Measurements from ENCODE around the gene NREP. TPM values are rescaled to one million over a fixed set of nuclear protein-coding genes. Genes with fewer than 3 reads are reported as not detected.

Gene NREP
- total and polyA plus RNA-seq, 10 of the 15 experiments (the other 5 are each of a cell fraction or from before 2014, with no cell fraction given), result 20.6 to 117 (median 32.2) TPM

- no peaks in the 10 kb centered on the region for H3K79me2 ChIP-seq (ENCODE audit: control insufficient read depth, insufficient read depth, low read length)
- POLR2A ChIA-PET, result no interaction called here
- H3K4me1 ChIP-seq (ENCODE audit: control insufficient read depth, insufficient read depth, low read length), result no peaks in the 10 kb centered on the region
- no peak overlapping the region for H3K4me2 ChIP-seq (ENCODE audit: control insufficient read depth, insufficient read depth)
- H3K27me3 ChIP-seq (replicated peaks in 1 of 2; ENCODE audit: control insufficient read depth in 2 of 2, insufficient read depth in 2 of 2, low read length in 1 of 2), result no peaks in the 10 kb centered on the region
- H3K36me3 ChIP-seq (ENCODE audit: control insufficient read depth in 2 of 2, insufficient read depth in 2 of 2, low read length in 1 of 2), result no peaks in the 10 kb centered on the region
- in situ Hi-C loops (cut with MboI) (loop anchor here (5.0 kb wide), 1 partner anchor 470 kb away; no protein-coding TSS in a partner anchor), intact Hi-C loops (cut with micrococcal nuclease; ENCODE audit: unreplicated experiment) (no loop called here)
- 61% methylated on average over 6 of the region's 6 CpGs for WGBS (ENCODE audit: insufficient coverage, insufficient replicate concordance, low lambda C conversion rate, missing lambda C conversion rate)
- SMC1A ChIA-PET (ENCODE audit: uncharacterized antibody, unreplicated experiment), result interaction anchor here (0.9 to 1.7 kb wide), 2 partner anchors 8 to 278 kb away, joined by 3 to 4 read pairs; no protein-coding TSS in a partner anchor
- ATAC-seq (no peak), DNase-seq (ENCODE audit: low read depth, low spot score) (no peak), FAIRE-seq (no peak)
- no peaks in the 10 kb centered on the region for H3K9me3 ChIP-seq (replicated peaks; ENCODE audit: control insufficient read depth, insufficient read depth, low read length)
- no TSS peak for BruUV-seq (replicated peaks)
- RAD21 ChIA-PET (ENCODE audit: unreplicated experiment), result no interaction called here
- H4K20me1 ChIP-seq (ENCODE audit: control insufficient read depth, insufficient read depth), result no peaks in the 10 kb centered on the region
- H2AFZ ChIP-seq (ENCODE audit: control insufficient read depth, low read depth, low read length), result no peak overlapping the region
- TF ChIP-seq MXI1 (IDR thresholded peaks at IDR 0.05; ENCODE audit: low read depth, low read length), result no peak
- no peak for TF ChIP-seq NFYB (IDR thresholded peaks at IDR 0.05; ENCODE audit: insufficient read depth, low read depth, low read length)
- no peak for TF ChIP-seq GABPA (IDR thresholded peaks at IDR 0.05; ENCODE audit: low read depth)
- no peak for TF ChIP-seq LARP7 (IDR thresholded peaks at IDR 0.05)
- TF ChIP-seq SMAD5 (IDR thresholded peaks at IDR 0.05; ENCODE audit: low read depth), result no peak
- TF ChIP-seq TBL1XR1 (IDR thresholded peaks at IDR 0.05; ENCODE audit: low read depth, low read length), result no peak
- CTCF ChIA-PET, result no interaction called here
- no peak overlapping the region for H3K9ac ChIP-seq (ENCODE audit: control insufficient read depth, insufficient read depth, low read length)
- H3K27ac ChIP-seq (ENCODE audit: control insufficient read depth, insufficient read depth), result no peak overlapping the region
- no peak overlapping the region for H3K4me3 ChIP-seq
These were observed 74.9 kb downstream of the NREP start for GRCh38 chr5:111682121-111682520.

GRCh38 chr5:111681414-111682120 is 75.4 kb downstream of the NREP start:
- ATAC-seq (no peak), FAIRE-seq (no peak), DNase-seq (ENCODE audit: low read depth, low spot score) (no peak)
- Histone ChIP-seq H3K4me3 (no peak overlapping the region), H3K9ac (ENCODE audit: control insufficient read depth, insufficient read depth, low read length) (no peak overlapping the region), H3K36me3 (ENCODE audit: control insufficient read depth in 2 of 2, insufficient read depth in 2 of 2, low read length in 1 of 2) (no peaks in the 10 kb centered on the region), H3K27ac (ENCODE audit: control insufficient read depth, insufficient read depth) (no peak overlapping the region), H3K4me1 (ENCODE audit: control insufficient read depth, insufficient read depth, low read length) (no peaks in the 10 kb centered on the region), H2AFZ (ENCODE audit: control insufficient read depth, low read depth, low read length) (no peak overlapping the region), H3K4me2 (ENCODE audit: control insufficient read depth, insufficient read depth) (no peak overlapping the region), H3K9me3 (replicated peaks; ENCODE audit: control insufficient read depth, insufficient read depth, low read length) (no peaks in the 10 kb centered on the region), H3K27me3 (replicated peaks in 1 of 2; ENCODE audit: control insufficient read depth in 2 of 2, insufficient read depth in 2 of 2, low read length in 1 of 2) (no peaks in the 10 kb centered on the region), H3K79me2 (ENCODE audit: control insufficient read depth, insufficient read depth, low read length) (no peaks in the 10 kb centered on the region), H4K20me1 (ENCODE audit: control insufficient read depth, insufficient read depth) (no peaks in the 10 kb centered on the region)
- 48% methylated on average over 8 of the region's 8 CpGs for WGBS (ENCODE audit: insufficient coverage, insufficient replicate concordance, low lambda C conversion rate, missing lambda C conversion rate)
- RAD21 ChIA-PET (ENCODE audit: unreplicated experiment), result no interaction called here
- SMC1A ChIA-PET (ENCODE audit: uncharacterized antibody, unreplicated experiment), result interaction anchor here (0.9 to 1.7 kb wide), 3 partner anchors 9 to 279 kb away, joined by 3 to 4 read pairs (median 3); no protein-coding TSS in a partner anchor
- BruUV-seq (replicated peaks), result no TSS peak
- intact Hi-C loops (cut with micrococcal nuclease; ENCODE audit: unreplicated experiment), result no loop called here
- in situ Hi-C loops (cut with MboI), result loop anchor here (5.0 kb wide), 1 partner anchor 471 kb away; no protein-coding TSS in a partner anchor
- no peak for TF ChIP-seq RAD51 (IDR thresholded peaks at IDR 0.05)
- TF ChIP-seq, protein P1, sequence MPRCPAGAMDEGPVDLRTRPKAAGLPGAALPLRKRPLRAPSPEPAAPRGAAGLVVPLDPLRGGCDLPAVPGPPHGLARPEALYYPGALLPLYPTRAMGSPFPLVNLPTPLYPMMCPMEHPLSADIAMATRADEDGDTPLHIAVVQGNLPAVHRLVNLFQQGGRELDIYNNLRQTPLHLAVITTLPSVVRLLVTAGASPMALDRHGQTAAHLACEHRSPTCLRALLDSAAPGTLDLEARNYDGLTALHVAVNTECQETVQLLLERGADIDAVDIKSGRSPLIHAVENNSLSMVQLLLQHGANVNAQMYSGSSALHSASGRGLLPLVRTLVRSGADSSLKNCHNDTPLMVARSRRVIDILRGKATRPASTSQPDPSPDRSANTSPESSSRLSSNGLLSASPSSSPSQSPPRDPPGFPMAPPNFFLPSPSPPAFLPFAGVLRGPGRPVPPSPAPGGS (IDR thresholded peaks at IDR 0.05; ENCODE audit: borderline replicate concordance, insufficient read depth, low read depth, low read length, poor library complexity, severe bottlenecking), result no peak
- TF ChIP-seq ZNF687 (IDR thresholded peaks at IDR 0.05), result no peak
- CTCF ChIA-PET, result no interaction called here
- POLR2A ChIA-PET, result no interaction called here

All from GM12878 (cell line).